ENCODE data around the gene PASD1. TPM values are rescaled to one million over a fixed set of nuclear protein-coding genes. Genes with fewer than 3 reads are reported as not detected.

Gene PASD1
- total RNA-seq, 2 donors from 2014 or later, result not detected

DNA sequence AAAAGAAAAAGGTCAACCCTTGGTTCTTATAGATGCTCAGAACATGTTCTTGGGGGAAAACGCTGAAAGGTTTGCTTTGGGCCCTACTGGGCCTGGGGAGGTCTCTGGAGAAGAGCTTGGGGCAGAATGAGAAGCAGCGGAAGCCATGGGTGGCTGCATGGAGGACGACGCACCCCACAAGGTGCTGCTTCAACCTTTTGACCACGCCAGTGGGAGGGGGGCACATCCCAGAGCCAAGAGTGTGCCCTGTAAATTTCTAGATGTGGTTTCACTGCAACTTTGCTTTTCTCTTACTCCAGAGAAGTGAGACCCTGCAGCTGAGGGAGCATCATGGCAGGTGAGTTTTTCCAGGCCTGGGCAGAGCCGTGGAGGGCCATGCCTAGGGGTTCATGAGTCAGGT lies 135.0 kb downstream of the PASD1 start:
- H3K9me3 ChIP-seq (ENCODE audit: control insufficient read depth, low read length, poor library complexity, severe bottlenecking), result no peaks in the 10 kb centered on the region
- Mint-ChIP-seq H3K27ac (no peak overlapping the region), H3K4me1 (no peaks in the 10 kb centered on the region), H3K4me3 (no peak overlapping the region), H3K36me3 (ENCODE audit: low read depth) (no peaks in the 10 kb centered on the region), H3K27me3 (peaks cover 16% of the 10 kb centered on the region)
- DNase-seq (no peak), ATAC-seq (no peak)

DNA sequence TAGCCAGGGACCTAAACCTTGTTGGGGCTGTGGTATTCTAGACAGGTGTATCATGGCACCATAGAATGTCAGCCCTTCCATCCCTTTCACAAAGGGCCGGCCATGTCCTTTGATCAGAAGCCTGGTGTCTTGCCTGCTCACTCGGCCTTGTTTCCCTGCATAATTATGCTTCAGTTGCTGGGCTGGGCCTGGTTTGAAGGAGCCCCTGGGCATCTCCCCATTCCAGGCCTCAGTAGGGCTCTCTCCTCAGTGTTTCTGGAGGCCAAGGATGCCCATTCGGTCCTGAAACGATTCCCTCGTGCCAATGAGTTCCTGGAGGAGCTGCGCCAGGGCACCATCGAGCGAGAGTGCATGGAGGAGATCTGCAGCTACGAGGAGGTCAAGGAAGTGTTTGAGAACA lies 136.3 kb downstream of the PASD1 start:
- Mint-ChIP-seq H3K4me3 (no peak overlapping the region), H3K36me3 (ENCODE audit: low read depth) (no peaks in the 10 kb centered on the region), H3K27ac (no peak overlapping the region), H3K27me3 (peaks cover 16% of the 10 kb centered on the region), H3K4me1 (no peaks in the 10 kb centered on the region)
- no peaks in the 10 kb centered on the region for H3K9me3 ChIP-seq (ENCODE audit: control insufficient read depth, low read length, poor library complexity, severe bottlenecking)
- no peak for ATAC-seq
- DNase-seq, result no peak

DNA sequence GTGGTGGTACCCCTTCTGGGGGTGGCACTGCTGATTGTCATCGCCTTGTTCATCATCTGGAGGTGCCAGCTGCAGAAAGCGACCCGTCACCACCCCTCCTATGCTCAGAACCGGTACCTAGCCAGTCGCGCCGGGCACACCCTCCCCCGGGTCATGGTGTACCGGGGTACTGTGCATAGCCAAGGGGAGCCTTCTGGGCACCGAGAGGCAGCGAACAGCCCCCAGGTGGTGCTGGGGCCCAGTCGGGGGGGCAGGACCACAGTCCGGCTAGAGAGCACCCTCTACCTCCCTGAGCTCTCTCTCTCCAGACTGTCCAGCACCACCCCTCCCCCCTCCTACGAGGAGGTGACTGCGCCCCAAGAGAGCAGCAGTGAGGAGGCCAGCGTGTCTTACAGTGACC lies 137.1 kb downstream of the PASD1 start:
- no peak overlapping the region for H3K4me3 Mint-ChIP-seq
- H3K4me1 Mint-ChIP-seq, result no peaks in the 10 kb centered on the region
- H3K27ac Mint-ChIP-seq, result no peak overlapping the region
- DNase-seq (no peak), ATAC-seq (no peak)
- no peaks in the 10 kb centered on the region for H3K36me3 Mint-ChIP-seq (ENCODE audit: low read depth)
- peaks cover 13% of the 10 kb centered on the region for H3K27me3 Mint-ChIP-seq
- H3K9me3 ChIP-seq (ENCODE audit: control insufficient read depth, low read length, poor library complexity, severe bottlenecking), result no peaks in the 10 kb centered on the region

- H3K27me3 Mint-ChIP-seq, result peaks cover 8% of the 10 kb centered on the region
- DNase-seq (no peak), ATAC-seq (no peak)
- no peaks in the 10 kb centered on the region for H3K4me1 Mint-ChIP-seq
- no peak overlapping the region for H3K4me3 Mint-ChIP-seq
- H3K9me3 ChIP-seq (ENCODE audit: control insufficient read depth, low read length, poor library complexity, severe bottlenecking), result no peaks in the 10 kb centered on the region
- no peak overlapping the region for H3K27ac Mint-ChIP-seq
- H3K36me3 Mint-ChIP-seq (ENCODE audit: low read depth), result no peaks in the 10 kb centered on the region
These were observed 137.6 kb downstream of the PASD1 start for GRCh38 chrX:151701071-151701470.

GRCh38 chrX:151701531-151701930 lies 138.1 kb downstream of the PASD1 start:
- DNase-seq (no peak), ATAC-seq (no peak)
- no peaks in the 10 kb centered on the region for H3K9me3 ChIP-seq (ENCODE audit: control insufficient read depth, low read length, poor library complexity, severe bottlenecking)
- Mint-ChIP-seq H3K27me3 (peaks cover 8% of the 10 kb centered on the region), H3K4me1 (no peaks in the 10 kb centered on the region), H3K4me3 (no peak overlapping the region), H3K27ac (no peak overlapping the region), H3K36me3 (ENCODE audit: low read depth) (no peaks in the 10 kb centered on the region)

- Mint-ChIP-seq H3K4me1 (no peaks in the 10 kb centered on the region), H3K27me3 (peaks cover 7% of the 10 kb centered on the region), H3K27ac (no peak overlapping the region), H3K4me3 (no peak overlapping the region), H3K36me3 (ENCODE audit: low read depth) (no peaks in the 10 kb centered on the region)
- ATAC-seq (no peak), DNase-seq (no peak)
- H3K9me3 ChIP-seq (ENCODE audit: control insufficient read depth, low read length, poor library complexity, severe bottlenecking), result no peaks in the 10 kb centered on the region
These were observed 138.7 kb downstream of the PASD1 start for GRCh38 chrX:151702026-151702714.

DNA sequence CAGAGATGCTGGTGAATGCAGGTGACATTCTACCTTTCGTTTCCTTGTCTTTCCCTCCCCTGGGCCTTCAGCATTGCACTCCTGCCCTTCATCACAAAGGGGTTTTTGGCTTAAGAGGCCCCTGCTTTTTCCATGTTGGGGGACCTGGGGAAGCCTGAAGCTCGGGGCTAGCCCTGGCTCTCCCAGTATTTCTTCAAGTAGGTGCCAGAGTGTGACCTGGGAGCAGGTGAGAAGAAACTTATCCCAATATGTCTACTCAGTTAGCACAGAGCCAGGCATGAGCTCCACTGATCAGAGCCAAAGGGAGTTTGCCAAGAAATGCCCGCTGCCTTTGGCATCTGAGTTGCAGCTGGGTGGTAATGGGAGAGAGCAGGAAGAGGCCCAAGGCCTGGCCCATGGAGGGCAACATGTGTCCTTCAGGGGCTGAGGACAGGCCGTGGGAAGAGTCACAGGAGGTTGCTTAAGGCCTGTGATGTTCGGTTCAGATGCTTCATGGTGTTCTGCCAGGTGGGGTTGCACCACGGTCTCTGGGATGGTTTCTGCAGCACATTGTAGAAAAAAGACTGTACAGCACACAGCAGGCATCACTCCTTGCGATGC lies 139.4 kb downstream of the PASD1 start:
- Mint-ChIP-seq H3K36me3 (ENCODE audit: low read depth) (no peaks in the 10 kb centered on the region), H3K4me3 (no peak overlapping the region), H3K27ac (no peak overlapping the region), H3K27me3 (no peaks in the 10 kb centered on the region), H3K4me1 (no peaks in the 10 kb centered on the region)
- H3K9me3 ChIP-seq (ENCODE audit: control insufficient read depth, low read length, poor library complexity, severe bottlenecking), result no peaks in the 10 kb centered on the region
- DNase-seq (no peak), ATAC-seq (no peak)

DNA sequence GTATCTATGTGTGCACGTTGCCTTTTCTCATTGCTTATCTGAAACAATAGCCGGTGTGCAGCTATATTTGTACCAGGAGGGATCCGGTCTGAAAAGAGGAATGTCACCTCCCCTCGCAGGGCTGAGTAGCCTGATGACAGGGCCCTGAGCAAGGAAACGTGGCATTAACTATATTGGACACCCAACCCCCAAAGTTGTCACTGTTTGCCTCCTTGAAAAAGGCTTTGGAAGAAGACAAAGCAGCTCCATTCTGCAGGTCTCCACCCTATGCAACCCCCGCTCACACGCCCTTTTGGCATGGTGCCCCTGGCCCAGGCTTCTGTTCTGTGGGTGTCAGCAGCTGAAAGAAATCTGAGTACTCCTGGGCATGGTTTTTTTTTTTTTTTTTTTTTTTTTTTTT lies 140.0 kb downstream of the PASD1 start:
- no peaks in the 10 kb centered on the region for H3K36me3 Mint-ChIP-seq (ENCODE audit: low read depth)
- DNase-seq, result no peak
- no peaks in the 10 kb centered on the region for H3K4me1 Mint-ChIP-seq
- no peak for ATAC-seq
- H3K27me3 Mint-ChIP-seq, result no peaks in the 10 kb centered on the region
- no peaks in the 10 kb centered on the region for H3K9me3 ChIP-seq (ENCODE audit: control insufficient read depth, low read length, poor library complexity, severe bottlenecking)
- no peak overlapping the region for H3K4me3 Mint-ChIP-seq
- no peak overlapping the region for H3K27ac Mint-ChIP-seq

DNA sequence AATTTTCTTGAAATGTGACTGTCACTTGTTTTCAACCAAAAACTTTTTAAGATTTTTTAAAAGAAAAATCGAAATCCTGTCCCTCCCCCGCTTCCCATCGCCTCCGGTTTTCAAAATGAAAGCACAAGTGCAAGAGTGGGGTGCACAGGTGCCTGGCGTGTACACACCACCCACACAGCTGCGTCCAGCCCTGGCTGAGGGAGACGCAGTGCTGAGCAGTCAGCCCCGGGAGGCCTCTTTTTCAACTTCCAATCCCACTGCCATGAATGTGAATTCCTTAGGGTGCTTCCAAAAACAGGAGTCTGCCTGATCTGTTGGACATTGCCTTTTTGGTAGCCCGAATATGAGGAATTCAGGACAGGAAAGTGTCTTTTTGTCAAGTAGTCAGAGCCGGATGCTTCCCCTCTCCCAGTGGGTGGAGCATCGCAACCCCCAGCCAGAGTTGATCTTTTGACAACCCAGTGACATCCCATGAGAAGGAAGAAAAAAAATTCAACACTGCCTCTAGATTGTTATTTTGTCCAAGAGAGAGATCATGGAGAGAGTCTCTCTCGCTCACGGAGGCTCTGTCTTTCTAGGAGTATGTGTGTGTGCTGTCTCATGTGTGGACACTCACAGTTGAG lies 140.7 kb downstream of the PASD1 start:
- ATAC-seq, result no peak
- DNase-seq, result no peak
- H3K4me1 Mint-ChIP-seq, result no peaks in the 10 kb centered on the region
- H3K27ac Mint-ChIP-seq, result no peak overlapping the region
- no peak overlapping the region for H3K4me3 Mint-ChIP-seq
- no peaks in the 10 kb centered on the region for H3K9me3 ChIP-seq (ENCODE audit: control insufficient read depth, low read length, poor library complexity, severe bottlenecking)
- no peaks in the 10 kb centered on the region for H3K27me3 Mint-ChIP-seq
- no peaks in the 10 kb centered on the region for H3K36me3 Mint-ChIP-seq (ENCODE audit: low read depth)

DNA sequence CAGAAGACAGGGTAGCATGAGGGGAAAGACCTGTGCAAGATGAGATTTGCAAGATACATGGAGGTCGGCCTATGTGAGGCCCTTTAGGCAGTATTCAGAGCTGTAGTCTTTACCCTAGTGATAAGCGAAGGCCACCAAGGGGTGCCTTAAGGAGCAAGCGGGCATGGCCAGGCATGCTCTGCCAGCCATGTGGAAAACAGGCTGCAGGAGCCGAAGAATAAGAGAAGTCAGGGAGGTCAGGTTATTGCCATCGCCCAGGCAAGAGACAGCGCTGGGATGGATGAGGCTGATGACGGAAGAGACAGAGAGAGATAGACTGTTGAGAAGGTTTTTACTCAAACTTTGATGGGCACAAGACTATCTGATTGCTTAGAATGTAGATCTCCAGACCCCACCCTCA lies 145.3 kb downstream of the PASD1 start:
- DNase-seq (no peak), ATAC-seq (no peak)
- H3K4me3 Mint-ChIP-seq, result no peak overlapping the region

DNA sequence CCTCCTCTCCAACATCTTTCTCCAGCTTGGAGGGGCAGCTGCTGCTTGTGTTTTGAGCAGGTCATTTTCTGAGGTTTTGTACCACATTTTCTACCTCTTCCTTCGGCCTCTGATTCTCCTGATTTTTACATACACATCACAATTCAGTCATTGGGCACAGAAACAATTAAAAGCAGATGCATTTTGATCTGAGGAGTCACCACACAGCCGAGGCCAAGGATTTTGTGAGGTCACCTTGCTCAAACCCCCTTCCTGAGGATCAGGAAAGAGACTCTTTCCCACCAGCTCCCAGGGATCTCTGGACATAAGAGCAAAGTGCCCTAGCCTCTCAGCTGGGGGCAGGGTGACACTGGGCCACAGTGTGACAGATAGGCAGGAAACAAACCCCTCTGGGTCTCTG lies 147.0 kb downstream of the PASD1 start:
- no peak overlapping the region for H3K4me3 Mint-ChIP-seq
- H3K27ac Mint-ChIP-seq, result no peak overlapping the region
- ATAC-seq, result no peak
- no peaks in the 10 kb centered on the region for H3K4me1 Mint-ChIP-seq
- no peaks in the 10 kb centered on the region for H3K9me3 ChIP-seq (ENCODE audit: control insufficient read depth, low read length, poor library complexity, severe bottlenecking)
- H3K27me3 Mint-ChIP-seq, result peaks cover 5% of the 10 kb centered on the region
- H3K36me3 Mint-ChIP-seq (ENCODE audit: low read depth), result no peaks in the 10 kb centered on the region
- no peak for DNase-seq

More for the DNA sequence above, 145.3 kb downstream of the PASD1 start:
- H3K9me3 ChIP-seq (ENCODE audit: control insufficient read depth, low read length, poor library complexity, severe bottlenecking), result no peaks in the 10 kb centered on the region
- no peaks in the 10 kb centered on the region for H3K36me3 Mint-ChIP-seq (ENCODE audit: low read depth)
- no peak overlapping the region for H3K27ac Mint-ChIP-seq
- H3K4me1 Mint-ChIP-seq, result no peaks in the 10 kb centered on the region
- H3K27me3 Mint-ChIP-seq, result peaks cover 5% of the 10 kb centered on the region

GRCh38 chrX:151711154-151711553 lies 147.7 kb downstream of the PASD1 start:
- no peaks in the 10 kb centered on the region for H3K9me3 ChIP-seq (ENCODE audit: control insufficient read depth, low read length, poor library complexity, severe bottlenecking)
- peaks cover 5% of the 10 kb centered on the region for H3K27me3 Mint-ChIP-seq
- no peak for DNase-seq
- ATAC-seq, result no peak
- H3K27ac Mint-ChIP-seq, result no peak overlapping the region
- H3K4me1 Mint-ChIP-seq, result no peaks in the 10 kb centered on the region
- no peaks in the 10 kb centered on the region for H3K36me3 Mint-ChIP-seq (ENCODE audit: low read depth)
- no peak overlapping the region for H3K4me3 Mint-ChIP-seq

DNA sequence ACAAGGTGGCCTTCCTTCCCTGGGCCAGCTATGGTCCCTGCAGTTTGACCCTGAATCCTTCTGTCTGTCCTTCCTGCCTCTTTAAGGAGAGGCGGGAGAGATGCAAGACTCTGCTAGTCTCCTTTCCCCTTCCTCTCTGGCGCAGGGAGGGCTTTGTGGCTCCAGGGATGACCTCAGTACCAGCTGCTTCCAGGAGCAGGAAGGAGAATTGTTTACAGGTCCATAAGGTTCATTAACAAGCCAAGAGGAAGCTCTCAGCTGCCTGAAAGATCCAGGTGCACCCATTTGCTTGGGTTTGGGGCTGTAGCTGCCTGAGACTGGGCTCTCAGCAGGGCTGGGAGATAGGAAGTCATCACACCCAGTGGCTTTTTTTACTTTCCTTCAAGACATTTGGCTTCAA lies 148.3 kb downstream of the PASD1 start:
- H3K27me3 Mint-ChIP-seq, result peaks cover 7% of the 10 kb centered on the region
- no peak for ATAC-seq
- H3K27ac Mint-ChIP-seq, result no peak overlapping the region
- no peaks in the 10 kb centered on the region for H3K36me3 Mint-ChIP-seq (ENCODE audit: low read depth)
- DNase-seq, result no peak
- no peak overlapping the region for H3K4me3 Mint-ChIP-seq
- H3K9me3 ChIP-seq (ENCODE audit: control insufficient read depth, low read length, poor library complexity, severe bottlenecking), result no peaks in the 10 kb centered on the region
- no peaks in the 10 kb centered on the region for H3K4me1 Mint-ChIP-seq

DNA sequence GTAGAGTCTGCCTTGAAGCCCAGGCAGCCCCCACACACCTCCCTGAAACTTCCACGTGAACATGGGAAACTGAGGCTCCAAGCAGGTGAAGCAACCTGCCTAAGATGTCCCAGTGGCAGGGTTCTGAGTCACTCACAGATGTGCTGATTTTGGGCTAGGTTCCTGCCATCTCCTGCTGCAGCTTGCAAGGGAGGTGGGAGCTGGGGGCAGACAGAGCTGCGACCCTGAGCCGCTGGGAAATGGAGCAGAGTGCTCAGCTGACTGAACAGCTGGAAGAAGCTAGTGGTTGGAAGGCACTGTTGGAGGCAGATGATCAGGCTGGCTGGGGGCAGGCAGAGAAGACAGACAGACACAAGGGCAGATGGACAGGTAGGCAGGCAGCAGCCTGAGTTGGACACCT lies 148.8 kb downstream of the PASD1 start:
- H3K4me3 Mint-ChIP-seq, result no peak overlapping the region
- ATAC-seq (no peak), DNase-seq (no peak)
- H3K36me3 Mint-ChIP-seq (ENCODE audit: low read depth), result no peaks in the 10 kb centered on the region
- peaks cover 11% of the 10 kb centered on the region for H3K27me3 Mint-ChIP-seq
- H3K9me3 ChIP-seq (ENCODE audit: control insufficient read depth, low read length, poor library complexity, severe bottlenecking), result no peaks in the 10 kb centered on the region
- no peaks in the 10 kb centered on the region for H3K4me1 Mint-ChIP-seq
- no peak overlapping the region for H3K27ac Mint-ChIP-seq
